ENCODE measurements around the gene ATF2.
"Not testable (repeated sequence)": the region's sequence is repeated elsewhere in the genome, so short reads cannot be mapped to it uniquely, and the experiment has no call there.

ATF2 gene

DNA sequence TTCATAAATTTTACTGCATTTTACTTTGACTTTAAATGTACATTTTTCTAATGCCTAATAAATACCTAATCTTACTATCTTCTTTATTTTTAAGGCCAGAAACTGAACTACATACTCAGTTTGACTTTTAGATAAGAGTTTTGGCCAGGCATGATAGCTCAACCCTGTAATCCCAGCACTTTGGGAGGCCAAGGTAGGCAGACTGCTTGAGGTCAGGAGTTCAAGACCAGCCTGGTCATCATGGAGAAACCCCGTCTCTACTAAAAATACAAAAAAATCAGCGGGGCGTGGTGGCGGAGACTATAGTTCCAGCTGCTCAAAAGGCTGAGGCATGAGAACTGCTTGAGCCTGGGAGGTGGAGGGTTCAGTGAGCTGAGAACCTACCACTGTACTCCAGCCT, 9.1 kb downstream of the ATF2 start:
- no peak for DNase-seq

DNA sequence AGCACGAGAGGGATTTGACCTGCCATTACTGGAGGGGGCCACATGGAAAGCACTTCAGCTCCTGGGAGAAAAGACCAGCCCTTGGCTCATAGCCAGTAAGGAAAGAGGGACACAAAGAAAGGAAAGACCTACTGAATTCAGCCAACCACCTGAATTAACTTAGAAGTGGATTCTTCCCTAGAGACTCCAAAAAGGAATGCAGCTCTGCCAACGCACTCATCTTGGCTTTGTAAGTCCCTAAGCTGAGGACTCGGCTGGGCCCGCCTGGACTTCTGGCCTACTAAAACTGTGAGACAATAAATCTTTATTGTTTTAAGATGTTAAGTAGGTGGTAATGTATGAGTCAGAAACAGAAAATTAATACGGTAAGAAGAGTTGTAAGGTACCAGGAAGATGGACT, 11.5 kb downstream of the ATF2 start:
- DNase-seq: no peak

DNA sequence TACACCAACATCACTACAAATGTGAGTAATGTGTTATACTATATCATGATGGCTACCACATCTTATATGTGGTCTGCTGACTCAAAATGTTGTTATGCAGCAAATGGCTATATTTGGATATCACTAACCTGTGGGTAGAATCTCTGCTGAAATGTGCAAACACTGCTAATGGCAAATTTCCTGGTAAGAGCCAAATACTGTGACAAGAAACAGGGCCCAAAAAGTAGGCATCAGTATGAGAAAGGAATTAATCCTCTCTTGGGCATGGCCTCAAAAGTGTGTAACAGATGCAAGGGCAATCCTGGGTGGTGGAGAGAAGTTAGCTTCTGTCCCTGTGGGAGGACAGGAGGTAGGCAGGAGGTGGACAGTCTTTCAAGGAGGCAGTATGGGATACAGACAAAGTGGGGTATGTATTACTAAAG, 13.3 kb downstream of the ATF2 start:
- no peak for DNase-seq

DNA sequence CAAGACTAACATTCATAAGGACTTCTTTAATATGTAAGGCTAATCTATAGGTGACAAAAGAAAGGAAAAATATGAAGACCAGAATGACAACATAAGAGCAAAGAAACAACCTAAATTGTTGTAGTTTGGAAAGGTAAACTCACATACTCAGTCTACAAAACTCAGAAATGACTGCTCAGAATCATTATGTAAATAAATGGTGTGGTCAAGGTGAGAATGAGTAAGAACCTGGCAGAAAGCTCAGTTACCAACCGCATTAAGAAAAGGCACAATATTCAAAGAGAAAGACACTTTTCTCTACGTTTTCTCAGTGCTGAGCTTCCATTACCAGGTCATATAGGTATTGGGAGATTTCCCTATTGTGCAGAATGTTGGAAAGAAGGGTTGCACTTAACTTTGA, 15.8 kb downstream of the ATF2 start:
- no peak for DNase-seq

DNA sequence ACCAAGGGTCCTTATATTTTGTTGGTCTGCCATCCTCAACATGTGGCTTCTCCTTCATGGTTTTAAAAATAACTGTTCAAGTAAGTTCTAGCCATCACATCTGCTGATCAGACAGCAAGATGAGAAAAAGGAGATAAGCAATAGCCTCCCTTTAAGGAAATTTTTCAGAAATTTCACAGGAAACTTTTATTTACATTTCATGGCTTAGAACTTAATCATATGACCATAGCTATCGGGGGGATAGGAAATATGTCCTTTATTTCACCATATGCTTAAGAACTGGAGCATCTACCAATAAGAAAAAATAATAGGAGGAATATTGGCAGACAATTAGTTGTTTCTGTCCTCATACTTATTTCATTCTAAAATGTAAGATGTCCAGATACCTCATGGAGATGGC, 16.2 kb downstream of the ATF2 start:
- DNase-seq: no peak

DNA sequence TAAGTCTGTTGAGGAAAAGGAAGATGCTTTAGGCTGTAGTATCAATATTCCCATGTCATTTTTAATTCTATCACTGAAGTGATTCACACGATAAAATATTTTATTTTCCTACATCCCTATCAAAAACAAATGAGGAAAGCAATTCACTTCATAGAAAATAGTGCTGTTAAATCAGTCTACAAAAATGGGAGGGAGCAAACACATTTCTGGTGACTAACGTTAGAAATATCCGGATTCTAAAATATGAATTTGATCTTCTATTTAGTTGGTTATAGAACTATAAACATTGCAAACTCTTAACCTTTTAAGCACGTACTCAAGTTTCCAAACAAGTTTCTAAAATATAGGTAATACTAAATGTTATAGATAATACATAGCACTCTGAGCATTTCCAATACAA, 20.8 kb downstream of the ATF2 start:
- no peak for DNase-seq

DNA sequence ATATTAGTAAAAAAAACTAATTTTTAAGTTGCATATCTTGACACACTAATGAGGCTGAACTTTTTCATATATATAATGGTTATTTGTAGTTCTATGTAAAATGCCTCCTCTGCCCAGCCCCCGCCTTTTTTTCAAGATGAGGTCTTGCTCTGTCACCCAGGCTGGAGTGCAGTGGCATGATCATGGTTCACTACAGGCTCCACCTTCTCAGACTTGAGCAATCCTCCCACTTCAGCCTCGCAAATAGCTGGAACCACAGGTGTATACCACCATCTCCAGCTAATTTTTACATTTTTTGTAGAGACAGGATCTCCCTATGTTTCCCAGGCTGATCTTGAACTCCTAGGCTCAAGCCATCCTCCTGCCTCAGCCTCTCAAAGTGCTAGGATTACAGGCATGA, 24.3 kb downstream of the ATF2 start:
- no peak for DNase-seq

DNA sequence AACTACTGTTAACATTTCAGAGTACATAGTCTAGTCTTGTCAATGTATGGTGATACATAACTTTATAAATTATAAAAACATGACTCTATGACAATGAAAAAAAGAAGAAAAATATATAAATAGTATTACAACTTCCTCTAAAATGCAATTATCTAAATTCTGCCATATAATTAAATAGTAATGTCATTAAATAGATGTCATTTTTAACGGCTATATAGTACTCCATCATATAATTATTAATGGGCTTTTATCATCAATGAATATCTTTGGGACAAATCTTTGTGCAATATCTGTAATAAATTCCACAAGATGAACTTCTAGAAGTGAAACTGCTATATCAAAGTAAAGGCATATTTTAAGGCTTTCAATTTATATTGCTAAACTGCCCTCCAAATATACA, 24.8 kb downstream of the ATF2 start:
- DNase-seq: no peak

DNA sequence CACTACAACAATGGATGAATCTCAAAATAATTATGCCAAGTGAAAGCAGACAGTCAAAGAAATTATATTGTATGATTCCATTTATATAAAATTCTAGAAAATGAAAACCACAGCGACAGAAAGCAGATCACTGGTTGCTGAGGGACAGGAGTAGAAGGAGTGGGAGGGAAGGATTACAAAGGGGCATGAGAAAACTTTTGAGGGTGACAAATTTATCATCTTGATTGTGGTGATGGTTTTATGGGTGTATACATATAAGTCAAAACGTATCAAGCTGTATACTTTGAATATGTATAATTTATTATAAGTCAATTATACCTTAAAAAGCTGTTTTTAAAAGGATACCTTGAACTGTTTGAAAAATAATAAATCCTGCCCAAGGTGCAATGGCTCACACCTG, 27.7 kb downstream of the ATF2 start:
- no peak for DNase-seq

DNA sequence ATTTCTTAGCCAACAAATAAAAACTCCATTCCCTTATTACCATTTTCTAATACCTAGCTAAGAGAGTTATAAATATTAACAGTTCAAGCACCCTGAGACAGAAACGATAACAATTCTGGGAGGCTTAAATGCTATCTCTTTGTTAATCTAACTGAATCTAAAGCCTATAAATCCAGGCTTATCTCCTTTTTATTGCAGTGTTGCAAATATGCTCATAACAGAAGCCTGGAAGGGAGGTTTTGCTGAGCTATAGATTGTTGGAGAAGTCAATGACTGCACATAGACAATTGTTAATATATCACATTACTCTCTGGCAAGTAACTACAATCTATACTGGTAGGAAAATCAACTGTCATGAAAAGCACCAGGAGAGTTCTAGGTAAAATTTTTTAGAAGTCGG, 30.2 kb downstream of the ATF2 start:
- no peak for DNase-seq

DNA sequence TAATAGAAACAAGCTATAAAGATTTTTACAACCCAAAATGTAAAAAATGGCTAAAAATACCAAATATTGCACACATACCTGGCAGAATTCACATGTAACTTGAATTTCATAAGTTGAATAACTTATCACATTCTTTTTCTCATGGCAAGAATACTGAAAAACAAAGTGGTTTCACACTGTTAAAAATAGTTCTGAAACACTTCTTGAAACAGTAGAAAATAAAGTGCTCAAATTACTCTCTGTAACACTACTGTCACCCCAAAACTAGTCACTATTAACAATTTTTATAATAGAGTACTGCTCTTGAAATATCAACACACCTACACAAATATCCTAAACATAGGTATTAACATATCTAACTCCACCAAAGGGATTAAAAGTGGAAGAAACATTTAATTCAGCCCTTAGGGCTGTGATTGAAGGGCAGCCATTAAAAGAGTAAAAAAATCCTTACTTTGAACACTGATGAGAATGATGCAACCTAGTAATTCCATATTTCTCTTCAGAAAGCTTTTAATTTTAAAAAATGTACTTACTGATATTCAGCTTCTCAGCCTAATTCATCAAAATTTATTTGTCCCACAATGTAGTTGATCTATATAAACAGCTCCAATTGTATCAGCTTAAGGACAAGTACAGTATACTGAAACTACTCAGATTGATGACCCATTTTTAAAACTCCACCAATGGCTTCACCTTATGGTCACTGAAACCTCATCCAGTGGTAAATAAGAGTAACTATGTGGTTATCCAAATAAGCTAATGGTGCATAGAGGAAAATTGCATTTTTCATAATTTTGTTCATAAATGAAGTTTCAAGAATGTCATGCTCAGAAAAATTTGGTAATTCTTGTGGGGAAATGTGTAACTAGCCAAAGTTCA, 31.4 kb downstream of the ATF2 start:
- DNase-seq: no peak

DNA sequence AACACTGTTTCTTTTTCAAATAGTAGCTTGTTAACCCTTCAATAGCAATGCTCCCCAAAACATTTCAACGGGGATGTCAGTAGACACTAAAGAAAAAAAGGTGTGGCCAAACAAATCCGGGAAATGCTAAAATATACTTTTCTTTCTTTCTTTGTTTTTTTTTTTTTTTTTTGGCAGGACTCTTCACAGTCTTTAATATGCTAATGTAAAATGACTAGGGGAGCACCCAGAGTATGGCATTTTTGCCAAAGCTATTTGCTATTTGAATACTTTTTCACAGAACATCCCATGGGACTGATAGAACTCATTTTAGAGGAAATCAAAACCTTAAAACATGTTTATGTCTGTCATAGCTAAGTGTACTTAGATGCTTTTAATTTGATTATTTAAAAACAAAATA, 32.1 kb downstream of the ATF2 start:
- DNase-seq: no peak

DNA sequence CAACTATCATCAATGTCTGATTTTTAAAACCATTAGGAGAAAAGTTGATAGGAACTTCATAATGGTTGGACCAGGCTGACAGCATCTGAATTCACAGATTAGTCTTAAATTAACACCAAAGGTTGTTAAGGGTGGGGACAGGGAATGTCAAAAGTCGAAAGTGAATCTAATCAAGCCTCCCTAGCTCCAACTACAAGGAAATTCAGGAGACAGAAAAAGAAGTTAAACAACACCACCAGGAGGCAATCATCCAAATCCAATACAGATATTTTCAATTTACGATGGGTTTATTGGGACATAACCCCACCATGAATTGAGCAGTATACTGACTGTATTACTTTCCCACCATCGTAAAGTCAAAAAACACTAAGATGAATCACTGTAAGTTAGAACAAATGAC, 32.8 kb downstream of the ATF2 start:
- DNase-seq: no peak

DNA sequence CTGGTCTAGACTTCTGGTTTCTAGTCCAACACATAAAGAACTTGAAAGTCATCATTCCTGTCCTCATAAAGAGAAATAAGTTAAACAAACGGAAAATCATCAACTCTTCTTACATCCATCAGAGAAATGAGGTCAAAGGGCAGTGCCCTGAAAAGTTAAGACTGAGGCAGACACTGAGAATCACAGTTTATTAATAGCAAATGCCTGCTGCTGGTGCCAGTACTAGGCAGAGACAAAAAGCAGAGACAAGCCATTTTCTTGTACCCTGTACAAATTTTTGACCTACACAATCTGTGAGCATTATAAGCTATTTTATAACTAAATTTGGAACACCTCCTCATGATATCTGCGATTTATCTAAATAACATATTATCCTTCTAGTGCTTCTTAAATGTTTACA, 36.8 kb downstream of the ATF2 start:
- no peak for DNase-seq

DNA sequence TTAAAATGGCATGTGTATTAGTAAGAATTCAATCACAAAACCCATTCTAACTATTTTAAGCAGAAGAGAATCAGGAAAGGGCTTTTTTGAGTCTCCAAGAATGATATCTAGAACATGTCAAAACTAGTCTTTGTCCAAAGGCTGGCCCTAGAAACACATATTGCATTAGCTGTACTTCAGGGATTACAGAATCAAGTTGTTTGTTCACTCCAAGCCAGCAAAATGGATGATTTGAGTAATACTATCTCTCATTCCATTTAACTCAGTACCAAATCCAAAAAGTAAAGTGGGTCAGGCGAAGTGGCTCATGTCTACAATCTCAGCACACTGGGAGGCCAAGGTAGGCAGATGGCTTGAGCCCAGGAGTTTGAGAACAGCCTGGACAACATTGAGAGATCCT, 41.3 kb downstream of the ATF2 start:
- DNase-seq: no peak

DNA sequence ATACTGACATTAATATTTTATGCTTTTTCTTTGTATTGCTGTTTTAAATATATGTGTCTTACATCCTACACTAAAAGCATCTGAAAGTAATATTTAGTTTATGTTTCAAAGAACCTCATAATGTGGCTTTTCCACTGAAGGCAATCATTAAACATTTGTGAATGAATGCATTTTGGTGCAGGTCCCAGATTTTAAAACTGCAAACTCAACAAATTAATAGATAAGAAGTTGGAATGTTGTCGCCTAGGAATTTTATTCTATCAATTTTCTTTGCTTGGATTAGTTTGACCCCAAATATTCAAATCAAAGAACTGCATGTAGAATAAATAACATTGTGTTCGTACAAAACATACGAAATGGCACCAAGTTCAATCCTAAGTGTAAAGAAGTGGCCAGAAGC, 44.7 kb downstream of the ATF2 start:
- DNase-seq: no peak

DNA sequence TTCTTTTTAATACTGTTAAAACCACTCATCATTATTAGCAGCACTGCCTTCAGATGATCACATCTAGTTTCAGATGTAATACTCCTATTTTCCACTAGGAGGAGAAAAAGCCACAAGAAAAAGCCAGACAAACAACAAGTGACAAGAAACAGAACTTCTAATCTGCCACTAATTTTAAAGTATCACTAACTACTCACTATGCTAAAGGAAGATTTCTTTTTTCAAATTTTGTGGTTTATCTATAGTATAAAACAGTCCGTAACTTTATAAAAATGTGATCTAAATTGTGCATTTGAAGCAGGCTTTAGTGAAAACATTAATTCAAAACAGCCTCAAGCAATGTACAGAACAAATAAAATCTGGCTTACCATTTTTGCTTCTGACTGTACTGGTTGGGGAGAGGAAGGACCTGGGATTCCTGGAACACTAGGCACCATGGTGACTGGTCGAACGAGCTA, 56.8 kb downstream of the ATF2 start:
- DNase-seq: peak; percentile 19

DNA sequence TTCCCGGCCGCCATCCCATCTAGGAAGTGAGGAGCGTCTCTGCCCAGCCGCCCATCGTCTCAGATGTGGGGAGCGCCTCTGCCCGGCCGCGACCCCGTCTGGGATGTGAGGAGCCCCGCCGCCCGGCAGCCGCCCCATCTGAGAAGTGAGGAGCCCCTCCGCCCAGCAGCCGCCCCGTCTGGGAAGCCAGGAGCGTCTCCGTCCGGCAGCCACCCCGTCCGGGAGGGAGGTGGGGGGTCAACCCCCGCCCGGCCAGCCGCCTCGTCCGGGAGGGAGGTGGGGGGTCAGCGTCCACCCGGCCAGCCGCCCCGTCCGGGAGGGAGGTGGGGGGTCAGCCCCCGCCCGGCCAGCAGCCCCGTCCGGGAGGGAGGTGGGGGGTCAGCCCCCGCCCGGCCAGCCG, 59.9 kb downstream of the ATF2 start:
- DNase-seq: not testable (repeated sequence)

DNA sequence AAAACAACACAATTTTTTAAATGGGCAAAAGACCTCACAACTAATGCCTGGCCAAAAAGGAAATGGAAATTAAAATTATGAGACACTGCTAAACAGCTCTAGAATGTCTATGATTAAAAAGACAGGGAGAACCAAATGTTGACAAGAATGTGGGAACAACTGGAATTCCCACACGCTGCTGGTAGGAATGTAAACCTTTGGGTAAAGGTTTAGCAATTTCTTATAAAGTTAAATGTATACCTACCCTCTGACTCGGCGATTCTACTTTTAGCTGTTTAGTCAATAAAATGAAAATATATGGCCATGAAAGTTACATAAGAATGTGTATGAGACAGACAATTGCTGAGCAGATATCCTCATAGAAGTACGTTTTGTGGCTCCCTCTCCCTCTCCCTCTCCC, 60.9 kb downstream of the ATF2 start:
- DNase-seq: no peak

DNA sequence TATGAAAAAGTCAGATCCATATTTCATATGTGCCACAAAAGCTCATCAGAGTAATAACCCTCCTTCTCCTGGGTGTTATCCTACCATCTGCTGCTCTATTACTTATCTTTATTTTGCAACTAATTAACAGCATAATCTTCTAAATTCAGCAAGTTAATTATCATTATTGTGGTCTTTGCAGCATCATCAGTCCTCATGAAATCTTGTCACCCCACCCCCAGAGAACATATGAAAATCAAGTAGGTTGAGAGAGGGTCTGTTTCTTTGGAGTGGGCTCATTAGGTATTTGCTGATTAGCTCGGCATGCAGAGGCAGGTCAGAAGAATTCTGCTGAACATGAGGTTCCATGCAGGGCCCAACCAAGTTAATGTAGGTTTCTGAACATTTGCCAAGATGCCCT, 64.8 kb downstream of the ATF2 start:
- peak; percentile 36 for DNase-seq

DNA sequence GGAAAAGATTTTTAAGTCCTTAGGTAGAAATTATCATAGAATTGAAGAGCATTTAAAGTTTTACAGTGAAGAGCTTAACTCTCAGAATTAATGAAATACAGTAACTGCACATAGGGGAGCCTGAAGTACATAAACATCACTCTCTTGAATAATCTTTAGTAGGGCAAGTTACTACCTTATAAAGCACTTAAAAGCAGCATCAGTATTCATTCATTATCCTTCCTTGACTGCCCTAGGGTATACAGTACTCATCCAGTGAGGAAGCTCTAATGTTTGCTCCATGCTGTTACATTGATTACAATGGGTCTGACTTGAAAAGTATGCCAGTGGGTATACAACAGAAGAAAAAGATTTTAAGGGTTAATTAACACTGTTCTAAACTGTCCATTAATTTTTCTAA, 66.5 kb downstream of the ATF2 start:
- DNase-seq: no peak

DNA sequence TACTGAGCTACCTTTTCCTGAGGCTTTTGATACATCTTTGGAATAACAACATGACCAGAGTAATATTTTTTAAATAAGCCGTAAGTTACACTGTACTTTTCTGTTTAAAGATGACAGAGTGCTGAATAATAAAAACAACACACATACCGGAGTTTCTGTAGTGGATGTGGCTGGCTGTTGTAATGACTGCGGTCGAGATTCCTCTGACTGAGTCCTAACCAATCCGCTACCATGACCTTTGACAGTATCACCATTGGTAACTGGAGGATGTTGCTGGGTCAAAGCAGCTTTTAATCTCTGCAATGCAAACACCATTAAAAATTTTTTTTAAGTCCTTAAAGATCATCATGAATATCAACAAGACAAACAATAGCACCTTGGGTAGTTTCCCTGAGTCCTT, 70.7 kb downstream of the ATF2 start:
- DNase-seq: no peak

DNA sequence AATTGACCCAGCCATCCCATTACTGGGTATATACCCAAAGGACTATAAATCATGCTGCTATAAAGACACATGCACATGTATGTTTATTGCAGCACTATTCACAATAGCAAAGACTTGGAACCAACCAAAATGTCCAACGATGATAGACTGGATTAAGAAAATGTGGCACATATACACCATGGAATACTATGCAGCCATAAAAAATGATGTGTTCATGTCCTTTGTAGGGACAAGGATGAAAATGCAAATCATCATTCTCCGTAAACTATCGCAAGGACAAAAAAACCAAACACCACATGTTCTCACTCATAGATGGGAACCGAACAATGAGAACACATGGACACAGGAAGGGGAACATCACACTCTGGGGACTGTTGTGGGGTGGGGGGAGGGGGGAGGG, 83.9 kb downstream of the ATF2 start:
- not testable (repeated sequence) for DNase-seq

DNA sequence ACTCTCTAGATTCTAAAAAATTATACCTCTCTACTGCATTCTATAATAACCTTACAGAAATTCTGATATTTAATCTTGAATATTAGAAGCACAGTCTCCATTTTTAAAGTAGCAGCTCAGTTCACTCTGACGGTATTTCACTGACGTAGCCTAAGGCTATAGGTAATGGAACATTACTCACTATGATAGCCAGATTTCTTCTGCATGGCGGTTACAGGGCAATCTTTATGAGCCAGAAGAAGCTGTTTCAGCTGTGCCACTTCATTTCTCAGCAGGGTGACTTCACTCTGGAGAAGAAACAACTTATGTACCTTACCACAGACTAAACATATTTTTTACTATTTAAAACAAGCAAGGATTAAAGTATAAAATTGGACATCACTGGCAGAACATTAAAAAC, 87.5 kb downstream of the ATF2 start:
- no peak for DNase-seq

DNA sequence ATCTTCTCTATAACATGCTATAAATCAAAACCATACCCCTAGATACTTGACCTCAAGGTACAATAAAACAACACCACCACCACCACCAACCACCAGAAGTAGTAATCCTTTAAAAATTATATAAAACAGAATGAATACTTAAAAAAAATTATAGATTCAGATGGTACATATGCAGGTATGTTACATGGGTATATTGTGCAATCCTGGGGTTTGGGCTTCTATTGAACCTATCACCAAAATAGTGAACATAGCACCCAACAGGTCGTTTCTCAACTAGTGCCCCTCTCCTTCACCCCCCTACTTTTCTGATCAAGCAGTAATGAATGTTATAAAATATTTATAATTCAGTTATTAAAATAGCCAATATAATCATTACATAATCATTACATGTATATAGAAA, 91.7 kb downstream of the ATF2 start:
- DNase-seq: no peak
